ENCODE data around the gene ANAPC7.

ANAPC7 gene

DNA sequence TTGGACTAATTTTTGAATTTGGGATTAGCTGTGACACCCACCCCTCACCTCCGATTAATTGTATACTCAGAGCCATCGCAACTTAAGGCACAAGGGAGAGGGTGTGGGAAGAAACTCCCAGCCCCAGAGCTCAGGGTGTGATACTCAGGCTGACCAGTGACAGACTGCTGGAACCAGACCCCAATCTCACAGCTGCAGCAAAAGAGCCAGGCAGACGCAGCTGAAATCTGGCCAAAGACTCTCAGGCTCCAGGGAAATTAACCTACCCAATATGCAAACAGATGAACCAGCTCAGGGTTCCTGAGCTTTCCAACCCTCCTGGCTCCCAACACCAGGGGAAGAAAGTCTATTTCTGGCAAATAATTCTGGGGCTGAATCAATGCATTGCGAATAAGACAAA lies 30.5 kb downstream of the ANAPC7 start:
- H3K4me2 ChIP-seq (ENCODE audit: low read depth, low read length) = no peak overlapping the region

DNA sequence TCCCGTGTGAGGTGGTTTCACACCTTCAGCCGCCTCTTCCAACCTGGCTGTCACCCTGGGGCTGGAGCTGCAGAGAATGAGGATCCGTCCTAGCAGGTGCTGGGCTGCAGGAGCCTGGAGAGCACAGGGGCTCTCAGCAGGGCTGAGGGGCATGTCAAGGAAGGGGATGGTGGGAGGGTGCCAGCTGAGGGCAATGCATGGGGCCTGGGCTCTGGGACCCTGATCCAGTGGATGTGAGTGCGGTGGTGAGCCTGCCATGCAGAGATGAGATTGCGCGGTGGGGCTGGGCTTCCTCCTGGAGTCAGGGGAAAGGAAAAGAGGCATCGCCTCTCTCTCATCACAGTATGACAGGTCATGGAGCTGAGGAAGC lies 31.5 kb downstream of the ANAPC7 start:
- no peaks in the 10 kb centered on the region for H3K27me3 ChIP-seq (replicated peaks; ENCODE audit: insufficient read depth, low read length)
- H3K4me2 ChIP-seq (ENCODE audit: low read depth, low read length) = no peak overlapping the region
- no peaks in the 10 kb centered on the region for H3K36me3 ChIP-seq (replicated peaks; ENCODE audit: insufficient read depth, low read length)
- H3K79me2 ChIP-seq (ENCODE audit: low read length) = no peaks in the 10 kb centered on the region
- H3K27ac ChIP-seq (ENCODE audit: low read length) = no peak overlapping the region
- no peak overlapping the region for H3K9ac ChIP-seq (ENCODE audit: low read length)
- no peaks in the 10 kb centered on the region for H4K20me1 ChIP-seq (ENCODE audit: insufficient read depth, low read length)
- DNase-seq = no peak
- H3K9me2 ChIP-seq (replicated peaks; ENCODE audit: insufficient read depth, low read length) = no peaks in the 10 kb centered on the region
- no peaks in the 10 kb centered on the region for H3K4me1 ChIP-seq (ENCODE audit: low read length)
- TF ChIP-seq EZH2 (optimal IDR thresholded peaks at IDR 0.05; ENCODE audit: low read depth, low read length) (no peak), EZH2phosphoT487 (IDR thresholded peaks at IDR 0.05; ENCODE audit: low read length) (no peak)
- TF ChIP-seq, protein P1, sequence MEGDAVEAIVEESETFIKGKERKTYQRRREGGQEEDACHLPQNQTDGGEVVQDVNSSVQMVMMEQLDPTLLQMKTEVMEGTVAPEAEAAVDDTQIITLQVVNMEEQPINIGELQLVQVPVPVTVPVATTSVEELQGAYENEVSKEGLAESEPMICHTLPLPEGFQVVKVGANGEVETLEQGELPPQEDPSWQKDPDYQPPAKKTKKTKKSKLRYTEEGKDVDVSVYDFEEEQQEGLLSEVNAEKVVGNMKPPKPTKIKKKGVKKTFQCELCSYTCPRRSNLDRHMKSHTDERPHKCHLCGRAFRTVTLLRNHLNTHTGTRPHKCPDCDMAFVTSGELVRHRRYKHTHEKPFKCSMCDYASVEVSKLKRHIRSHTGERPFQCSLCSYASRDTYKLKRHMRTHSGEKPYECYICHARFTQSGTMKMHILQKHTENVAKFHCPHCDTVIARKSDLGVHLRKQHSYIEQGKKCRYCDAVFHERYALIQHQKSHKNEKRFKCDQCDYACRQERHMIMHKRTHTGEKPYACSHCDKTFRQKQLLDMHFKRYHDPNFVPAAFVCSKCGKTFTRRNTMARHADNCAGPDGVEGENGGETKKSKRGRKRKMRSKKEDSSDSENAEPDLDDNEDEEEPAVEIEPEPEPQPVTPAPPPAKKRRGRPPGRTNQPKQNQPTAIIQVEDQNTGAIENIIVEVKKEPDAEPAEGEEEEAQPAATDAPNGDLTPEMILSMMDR (IDR thresholded peaks at IDR 0.05; ENCODE audit: low read length) = no peak
- H3K4me3 ChIP-seq (ENCODE audit: low read length) = no peak overlapping the region
- H2AFZ ChIP-seq (ENCODE audit: low read length) = no peak overlapping the region
- H3F3A ChIP-seq (ENCODE audit: insufficient read depth, low read length) = no peaks in the 10 kb centered on the region
- H3K9me3 ChIP-seq (replicated peaks; ENCODE audit: insufficient read depth, low read length) = no peaks in the 10 kb centered on the region

More for the DNA sequence above, 30.5 kb downstream of the ANAPC7 start:
- Histone ChIP-seq H3F3A (ENCODE audit: insufficient read depth, low read length) (no peaks in the 10 kb centered on the region), H3K9me2 (replicated peaks; ENCODE audit: insufficient read depth, low read length) (no peaks in the 10 kb centered on the region), H3K4me1 (ENCODE audit: low read length) (no peaks in the 10 kb centered on the region), H3K4me3 (ENCODE audit: low read length) (no peak overlapping the region), H3K36me3 (replicated peaks; ENCODE audit: insufficient read depth, low read length) (no peaks in the 10 kb centered on the region), H3K9me3 (replicated peaks; ENCODE audit: insufficient read depth, low read length) (no peaks in the 10 kb centered on the region), H4K20me1 (ENCODE audit: insufficient read depth, low read length) (no peaks in the 10 kb centered on the region), H3K27me3 (replicated peaks; ENCODE audit: insufficient read depth, low read length) (no peaks in the 10 kb centered on the region), H3K9ac (ENCODE audit: low read length) (no peak overlapping the region), H3K27ac (ENCODE audit: low read length) (no peak overlapping the region), H3K79me2 (ENCODE audit: low read length) (no peaks in the 10 kb centered on the region), H2AFZ (ENCODE audit: low read length) (no peak overlapping the region)
- DNase-seq = no peak
- TF ChIP-seq EZH2 (optimal IDR thresholded peaks at IDR 0.05; ENCODE audit: low read depth, low read length) = no peak
- TF ChIP-seq, protein P1 (IDR thresholded peaks at IDR 0.05; ENCODE audit: low read length) = no peak
- no peak for TF ChIP-seq EZH2phosphoT487 (IDR thresholded peaks at IDR 0.05; ENCODE audit: low read length)

- no peak overlapping the region for H3K27ac ChIP-seq (ENCODE audit: low read length)
Observed at GRCh38 chr12:110371408-110372055, 32.0 kb downstream of the ANAPC7 start.

More at GRCh38 chr12:110371408-110372055, 32.0 kb downstream of the ANAPC7 start:
- Histone ChIP-seq H3K9ac (ENCODE audit: low read length) (no peak overlapping the region), H4K20me1 (ENCODE audit: insufficient read depth, low read length) (no peaks in the 10 kb centered on the region), H3K4me3 (ENCODE audit: low read length) (no peak overlapping the region), H2AFZ (ENCODE audit: low read length) (no peak overlapping the region), H3K9me2 (replicated peaks; ENCODE audit: insufficient read depth, low read length) (no peaks in the 10 kb centered on the region), H3F3A (ENCODE audit: insufficient read depth, low read length) (no peaks in the 10 kb centered on the region), H3K36me3 (replicated peaks; ENCODE audit: insufficient read depth, low read length) (no peaks in the 10 kb centered on the region), H3K9me3 (replicated peaks; ENCODE audit: insufficient read depth, low read length) (no peaks in the 10 kb centered on the region), H3K4me1 (ENCODE audit: low read length) (no peaks in the 10 kb centered on the region), H3K27me3 (replicated peaks; ENCODE audit: insufficient read depth, low read length) (no peaks in the 10 kb centered on the region), H3K79me2 (ENCODE audit: low read length) (no peaks in the 10 kb centered on the region), H3K4me2 (ENCODE audit: low read depth, low read length) (no peak overlapping the region)
- DNase-seq = no peak
- TF ChIP-seq, protein P1 (IDR thresholded peaks at IDR 0.05; ENCODE audit: low read length) = no peak
- TF ChIP-seq EZH2phosphoT487 (IDR thresholded peaks at IDR 0.05; ENCODE audit: low read length) (no peak), EZH2 (optimal IDR thresholded peaks at IDR 0.05; ENCODE audit: low read depth, low read length) (no peak)
